K562 (cell line): Measurements from ENCODE around the gene ANKLE1. TPM values are rescaled to one million over a fixed set of nuclear protein-coding genes. Genes with fewer than 3 reads are reported as not detected.
A peak's percentile ranks its signal among the peaks of the same experiment; 100 is the strongest.

ENCODE experiments used
- ARID1B ChIP-seq: fragments of 450-650 bp; IDR thresholded peaks from 2 replicates; pipeline ENCODE4 v1.6.1; 2016; ENCODE audit warnings: antibody characterized with exemption, mild to moderate bottlenecking, inconsistent platforms
- BCLAF1 ChIP-seq, 2 experiments: fragments of 450-650 bp in 1 of 2; IDR thresholded peaks; 2 replicates each; pipeline ENCODE4 v1.6.1; 2011 to 2017; ENCODE audit warnings: low read depth in 2 of 2, antibody characterized with exemption in 1 of 2, borderline replicate concordance in 1 of 2, low read length in 1 of 2, mild to moderate bottlenecking in 1 of 2, mixed read lengths in 1 of 2; ENCODE audit not compliant: control insufficient read depth in 1 of 2
- BHLHE40 ChIP-seq: IDR thresholded peaks from 2 replicates; pipeline ENCODE4 v1.6.1; 2011; ENCODE audit warnings: low read length, improper control_type of control experiment
- CREBBP ChIP-seq: IDR thresholded peaks from one replicate; pipeline ENCODE4 v1.6.1; 2012; ENCODE audit warnings: low read depth, mild to moderate bottlenecking, control low read depth, inconsistent platforms, low read length
- HOXB6 ChIP-seq: fragments of 250-450 bp; sonication (Bioruptor Pico); IDR thresholded peaks from 2 replicates; pipeline ENCODE4 v1.5.1; 2022; ENCODE audit warnings: mild to moderate bottlenecking, borderline replicate concordance
- KLF13 ChIP-seq: fragments of 450-650 bp; IDR thresholded peaks from 2 replicates; pipeline ENCODE4 v1.6.1; 2016; ENCODE audit warnings: missing genetic modification characterization, low read depth, mild to moderate bottlenecking, missing compliant biosample characterization, moderate library complexity, borderline replicate concordance
- MCM3 ChIP-seq: fragments of 450-650 bp; IDR thresholded peaks from 2 replicates; pipeline ENCODE4 v1.6.1; 2016
- NCOA4 ChIP-seq: fragments of 450-650 bp; IDR thresholded peaks from 2 replicates; pipeline ENCODE4 v1.6.1; 2018; ENCODE audit warnings: mild to moderate bottlenecking; ENCODE audit not compliant: partially characterized antibody
- NCOR1 ChIP-seq: fragments of 450-650 bp; IDR thresholded peaks from 2 replicates; pipeline ENCODE4 v1.6.1; 2016; ENCODE audit warnings: mild to moderate bottlenecking, moderate library complexity
- PPARD ChIP-seq: fragments of 250-450 bp; sonication (Bioruptor Pico); IDR thresholded peaks from 2 replicates; pipeline ENCODE4 v1.8.0; 2022; ENCODE audit warnings: inconsistent platforms, mild to moderate bottlenecking, moderate library complexity
- PRMT5 ChIP-seq: sonication (generic); formaldehyde crosslinking; IDR thresholded peaks from 2 replicates; pipeline ENCODE4 v1.5.0; 2020; ENCODE audit warnings: missing genetic modification reagents
- RBM17 ChIP-seq: fragments of 200-400 bp; formaldehyde crosslinking; IDR thresholded peaks from 2 replicates; pipeline ENCODE4 v1.6.1; 2017; ENCODE audit warnings: low read depth, mild to moderate bottlenecking, low read length, borderline replicate concordance
- RUNX1 ChIP-seq: sonication (generic); IDR thresholded peaks from 2 replicates; pipeline ENCODE4 v1.6.1; 2016; ENCODE audit warnings: antibody characterized with exemption, low read depth
- THAP7 ChIP-seq: fragments of 250-450 bp; sonication (Bioruptor Pico); IDR thresholded peaks from 2 replicates; pipeline ENCODE4 v1.5.0; 2021
- USF2 ChIP-seq: sonication (generic); formaldehyde crosslinking; IDR thresholded peaks from 2 replicates; pipeline ENCODE4 v1.5.0; 2020; ENCODE audit warnings: missing genetic modification reagents
- ZEB2 ChIP-seq: fragments of 450-650 bp; IDR thresholded peaks from 2 replicates; pipeline ENCODE4 v1.6.1; 2016
- polyA plus RNA-seq, 8 experiments: library from polyadenylated mRNA; depleted of rRNA in 4 of 8; stranded (reverse) in 5 of 8; unstranded in 3 of 8; fragments of >200 nt; fragmentation: Nextera tagmentation in 2 of 8; fragmentation: Illumina TruSeq in 1 of 8; extraction: Ambion mirVana in 2 of 8; extraction: Trizol in 1 of 8; gene quantifications; 2 replicates each; pipeline versions ENCODE4 v1.2.1 to v1.2.3, GENCODE V29; 2011 to 2014; ENCODE audit warnings: inconsistent platforms in 1 of 8, missing spikeins in 1 of 8
- total RNA-seq, 7 experiments: library from RNA; depleted of rRNA in 6 of 7; stranded (reverse); fragments of >200 nt in 6 of 7; fragmentation: Illumina TruSeq in 2 of 7; extraction: Trizol in 2 of 7; gene quantifications; 2 replicates each; pipeline versions ENCODE4 v1.2.1 to v1.2.3, GENCODE V29; 2011 to 2021; ENCODE audit warnings: low replicate concordance in 1 of 7
- TF ChIP-seq, protein P1 (sequence below): sonication (generic); formaldehyde crosslinking; IDR thresholded peaks from 2 replicates; pipeline ENCODE4 v1.8.0; 2022; ENCODE audit warnings: missing genetic modification reagents, mild to moderate bottlenecking, borderline replicate concordance
- TF ChIP-seq, protein P2 (sequence below): fragments of 450-650 bp; formaldehyde crosslinking; IDR thresholded peaks from 2 replicates; pipeline ENCODE4 v1.4.0; 2020; ENCODE audit warnings: mild to moderate bottlenecking, moderate library complexity

The ANKLE1 gene
- total and polyA plus RNA-seq, 9 of the 15 experiments (the other 6 are each of a cell fraction or from before 2014, with no cell fraction given), result 0.63 to 9.2 (median 2.9) TPM

DNA sequence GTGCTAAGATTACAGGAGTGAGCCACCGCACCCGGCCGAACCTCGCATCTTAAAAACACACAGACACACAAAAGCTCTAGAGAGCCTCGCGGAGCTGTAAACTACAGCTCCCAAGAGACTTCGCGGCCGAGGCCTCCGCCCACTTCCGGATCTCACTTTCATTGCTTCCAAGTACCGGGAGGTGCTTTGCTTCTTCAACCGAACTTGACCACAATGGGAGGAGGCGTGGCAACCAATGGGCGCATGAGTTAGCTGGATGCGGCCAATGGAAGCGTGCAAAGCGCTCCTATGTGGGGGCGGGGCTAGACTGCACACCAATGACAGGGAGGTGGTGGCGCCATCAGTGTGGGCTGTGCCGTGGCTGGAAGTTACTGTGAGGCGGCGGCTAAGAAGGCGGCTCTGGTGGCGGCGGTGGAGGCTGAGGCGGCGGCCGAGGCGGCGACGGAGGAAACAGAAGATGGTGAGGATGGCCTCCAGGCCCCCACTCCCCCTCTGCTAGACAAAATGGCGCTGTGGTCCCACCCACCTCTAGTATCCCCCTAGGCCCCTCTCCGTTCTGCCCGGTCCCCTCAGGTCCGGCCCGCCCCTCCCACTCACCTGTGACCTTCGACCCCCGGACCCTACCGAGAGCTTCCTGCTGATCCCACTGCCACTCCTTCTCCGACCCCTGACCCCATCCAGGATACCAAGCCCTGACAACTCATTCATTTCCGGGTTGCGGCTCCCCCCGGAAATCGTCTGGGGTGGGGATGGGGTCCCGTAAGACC lies 27.7 kb downstream of the ANKLE1 start, which contains the start of gene DDA1 (continued):
- TF ChIP-seq BCLAF1 (IDR thresholded peaks at IDR 0.05; ENCODE audit: borderline replicate concordance in 1 of 2, control insufficient read depth in 1 of 2, low read depth in 2 of 2, low read length in 1 of 2), result no peak
- no peak for TF ChIP-seq THAP7 (CRISPR knock-in tag)
- no peak for TF ChIP-seq NCOR1
- no peak for TF ChIP-seq HOXB6 (CRISPR knock-in tag)
- peak; percentile 41; the same call in 1 of the 2 replicates for TF ChIP-seq ZEB2
- no peak for TF ChIP-seq ARID1B
- TF ChIP-seq PPARD (CRISPR knock-in tag), result no peak
- no peak for TF ChIP-seq RUNX1
- TF ChIP-seq NCOA4, result no peak
- no peak for TF ChIP-seq CREBBP
- TF ChIP-seq RBM17, result no peak
- TF ChIP-seq KLF13 (tag), result no peak; the same call in 1 of the 2 replicates
- no peak for TF ChIP-seq MCM3
- TF ChIP-seq, protein P1, sequence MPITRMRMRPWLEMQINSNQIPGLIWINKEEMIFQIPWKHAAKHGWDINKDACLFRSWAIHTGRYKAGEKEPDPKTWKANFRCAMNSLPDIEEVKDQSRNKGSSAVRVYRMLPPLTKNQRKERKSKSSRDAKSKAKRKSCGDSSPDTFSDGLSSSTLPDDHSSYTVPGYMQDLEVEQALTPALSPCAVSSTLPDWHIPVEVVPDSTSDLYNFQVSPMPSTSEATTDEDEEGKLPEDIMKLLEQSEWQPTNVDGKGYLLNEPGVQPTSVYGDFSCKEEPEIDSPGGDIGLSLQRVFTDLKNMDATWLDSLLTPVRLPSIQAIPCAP (CRISPR knock-in tag), result no peak
- TF ChIP-seq PRMT5 (CRISPR knock-in tag), result no peak
- TF ChIP-seq, protein P2, sequence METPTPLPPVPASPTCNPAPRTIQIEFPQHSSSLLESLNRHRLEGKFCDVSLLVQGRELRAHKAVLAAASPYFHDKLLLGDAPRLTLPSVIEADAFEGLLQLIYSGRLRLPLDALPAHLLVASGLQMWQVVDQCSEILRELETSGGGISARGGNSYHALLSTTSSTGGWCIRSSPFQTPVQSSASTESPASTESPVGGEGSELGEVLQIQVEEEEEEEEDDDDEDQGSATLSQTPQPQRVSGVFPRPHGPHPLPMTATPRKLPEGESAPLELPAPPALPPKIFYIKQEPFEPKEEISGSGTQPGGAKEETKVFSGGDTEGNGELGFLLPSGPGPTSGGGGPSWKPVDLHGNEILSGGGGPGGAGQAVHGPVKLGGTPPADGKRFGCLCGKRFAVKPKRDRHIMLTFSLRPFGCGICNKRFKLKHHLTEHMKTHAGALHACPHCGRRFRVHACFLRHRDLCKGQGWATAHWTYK, result no peak
- no peak for TF ChIP-seq USF2 (CRISPR knock-in tag)
- TF ChIP-seq BHLHE40, result no peak
